Measurements from ENCODE around the gene RBBP4.
A peak's percentile ranks its signal among the peaks of the same experiment; 100 is the strongest.
"Not testable (repeated sequence)": the region's sequence is repeated elsewhere in the genome, so short reads cannot be mapped to it uniquely, and the experiment has no call there.

The RBBP4 gene

GRCh38 chr1:32639489-32640075 is 11.4 kb upstream of the RBBP4 start:
- no peak for DNase-seq (ENCODE audit: low read depth)

- not testable (repeated sequence) for DNase-seq (ENCODE audit: low read depth)
These were observed 8.6 kb upstream of the RBBP4 start for GRCh38 chr1:32642292-32642827.

GRCh38 chr1:32644426-32644825 is 6.6 kb upstream of the RBBP4 start:
- DNase-seq (ENCODE audit: low read depth): no peak

- DNase-seq (ENCODE audit: low read depth): no peak
These were observed 3.5 kb upstream of the RBBP4 start for GRCh38 chr1:32647308-32648134.

- DNase-seq (ENCODE audit: low read depth): peak; percentile 96
These were observed 708 bp upstream of the RBBP4 start, which contains the start of gene ZBTB8OS for GRCh38 chr1:32650248-32650751. TSS of gene ZBTB8OS (minus strand) at chr1:32650550. CDS start at chr1:32650529, 21 bp downstream.

GRCh38 chr1:32651461-32652073 is 559 bp downstream of the RBBP4 start:
- DNase-seq (ENCODE audit: low read depth): no peak

- peak; percentile 17 for DNase-seq (ENCODE audit: low read depth)
These were observed 1.4 kb downstream of the RBBP4 start for GRCh38 chr1:32652244-32652962.

- no peak for DNase-seq (ENCODE audit: low read depth)
These were observed 8.6 kb downstream of the RBBP4 start for GRCh38 chr1:32659581-32659980.

GRCh38 chr1:32665915-32666314 is 14.9 kb downstream of the RBBP4 start:
- DNase-seq (ENCODE audit: low read depth): no peak

- DNase-seq (ENCODE audit: low read depth): no peak
These were observed 16.0 kb downstream of the RBBP4 start for GRCh38 chr1:32666901-32667566.

- not testable (repeated sequence) for DNase-seq (ENCODE audit: low read depth)
These were observed 17.7 kb downstream of the RBBP4 start for GRCh38 chr1:32668716-32669115.

- no peak for DNase-seq (ENCODE audit: low read depth)
These were observed 25.9 kb downstream of the RBBP4 start for GRCh38 chr1:32676945-32677344.

GRCh38 chr1:32679993-32680392 is 29.0 kb downstream of the RBBP4 start:
- DNase-seq (ENCODE audit: low read depth): not testable (repeated sequence)

GRCh38 chr1:32680642-32681041 is 29.6 kb downstream of the RBBP4 start:
- no peak for DNase-seq (ENCODE audit: low read depth)

- DNase-seq (ENCODE audit: low read depth): no peak
These were observed 30.5 kb downstream of the RBBP4 start for GRCh38 chr1:32681509-32681908.

- no peak for DNase-seq (ENCODE audit: low read depth)
These were observed 31.0 kb downstream of the RBBP4 start for GRCh38 chr1:32681999-32682398.

GRCh38 chr1:32683397-32683796 is 32.4 kb downstream of the RBBP4 start:
- no peak for DNase-seq (ENCODE audit: low read depth)

GRCh38 chr1:32684167-32684811 is 33.3 kb downstream of the RBBP4 start:
- no peak for DNase-seq (ENCODE audit: low read depth)

GRCh38 chr1:32685498-32685897 is 34.5 kb downstream of the RBBP4 start:
- DNase-seq (ENCODE audit: low read depth): no peak

GRCh38 chr1:32686387-32686786 is 35.4 kb downstream of the RBBP4 start:
- DNase-seq (ENCODE audit: low read depth): no peak

Measured in CMK (cell line).